Measurements from ENCODE around the gene MTCL1. TPM values are rescaled to one million over a fixed set of nuclear protein-coding genes. Genes with fewer than 3 reads are reported as not detected.

The MTCL1 gene
- polyA plus RNA-seq, 3 donors, result not detected

- Histone ChIP-seq H3K4me3 (replicated peaks in 1 of 3; ENCODE audit: low read depth in 2 of 3, low read length in 3 of 3) (no peak overlapping the region), H3K4me2 (replicated peaks; ENCODE audit: extremely low read depth, low read length, poor library complexity, severe bottlenecking) (no peak overlapping the region), H3K9ac (ENCODE audit: insufficient read depth, low read length, poor library complexity, severe bottlenecking) (no peak overlapping the region), H4K20me1 (ENCODE audit: insufficient read depth, low read length) (no peaks in the 10 kb centered on the region), H3K79me2 (ENCODE audit: insufficient read depth, low read length) (no peaks in the 10 kb centered on the region), H3K4me1 (ENCODE audit: control insufficient read depth in 1 of 2, insufficient read depth in 2 of 2, low read length in 2 of 2) (peaks cover 11 to 20% of the 10 kb centered on the region in 2 donors), H3K27me3 (ENCODE audit: control insufficient read depth in 2 of 2, insufficient read depth in 2 of 2, low read length in 2 of 2) (peaks cover 29 to 30% of the 10 kb centered on the region in 2 donors), H2AFZ (ENCODE audit: insufficient read depth, low read depth, low read length, poor library complexity, severe bottlenecking) (no peak overlapping the region), H3K9me3 (replicated peaks in 1 of 2; ENCODE audit: control insufficient read depth in 1 of 2, insufficient read depth in 1 of 2, low read length in 2 of 2) (peaks cover 0 to 11% of the 10 kb centered on the region in 2 donors), H3K27ac (ENCODE audit: low read depth in 1 of 2, low read length in 2 of 2) (no peak overlapping the region), H3K36me3 (replicated peaks in 1 of 2; ENCODE audit: control insufficient read depth in 1 of 2, insufficient read depth in 2 of 2, low read length in 2 of 2) (no peaks in the 10 kb centered on the region)
- no peak for DNase-seq
- Mint-ChIP-seq H3K4me3 (peak overlapping the region in 1 of 2 donors; percentile 32), H3K36me3 (peaks cover 3 to 5% of the 10 kb centered on the region in 2 donors), H3K27me3 (ENCODE audit: low read depth in 3 of 3) (peaks cover 28 to 64% (median 46%) of the 10 kb centered on the region in 3 donors), H3K9me3 (peaks cover 0 to 21% (median 12%) of the 10 kb centered on the region in 7 donors), H3K27ac (no peak overlapping the region), H3K4me1 (peaks cover 8% of the 10 kb centered on the region)
- 100% methylated on average over 3 of the region's 14 CpGs for WGBS (ENCODE audit: insufficient coverage)
- intact Hi-C loops (cut with micrococcal nuclease), result no loop called here
- no peak for TF ChIP-seq CTCF (IDR thresholded peaks at IDR 0.05)
These were observed 4.1 kb downstream of the MTCL1 start for GRCh38 chr18:8709248-8710059.

DNA sequence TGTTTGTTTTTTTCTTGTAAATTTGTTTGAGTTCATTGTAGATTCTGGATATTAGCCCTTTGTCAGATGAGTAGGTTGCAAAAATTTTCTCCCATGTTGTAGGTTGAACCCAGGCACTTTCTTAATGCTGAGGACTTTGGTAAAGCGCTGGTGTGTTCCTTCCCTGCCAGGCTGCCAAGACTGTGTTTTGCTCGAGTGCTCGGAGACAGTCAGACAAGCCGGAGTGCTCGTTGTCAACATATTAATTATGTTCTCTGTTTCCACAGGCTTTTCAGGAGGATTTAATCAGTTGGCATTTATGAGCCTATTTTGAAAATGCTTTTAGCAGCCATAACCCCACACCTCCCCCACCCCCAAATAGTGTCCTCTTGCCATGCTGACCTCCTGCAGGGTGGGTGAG, 6.4 kb downstream of the MTCL1 start:
- no peak overlapping the region for H3K27ac Mint-ChIP-seq
- no peak for TF ChIP-seq CTCF (IDR thresholded peaks at IDR 0.05)
- H3K36me3 Mint-ChIP-seq, result peaks cover 2 to 3% of the 10 kb centered on the region in 2 donors
- no peaks in the 10 kb centered on the region for H4K20me1 ChIP-seq (ENCODE audit: insufficient read depth, low read length)
- no peak overlapping the region for H3K9ac ChIP-seq (ENCODE audit: insufficient read depth, low read length, poor library complexity, severe bottlenecking)
- H3K4me1 Mint-ChIP-seq, result peaks cover 4% of the 10 kb centered on the region
- no peak for DNase-seq
- peaks cover 6 to 8% of the 10 kb centered on the region in 2 donors for H3K4me1 ChIP-seq (ENCODE audit: control insufficient read depth in 1 of 2, insufficient read depth in 2 of 2, low read length in 2 of 2)
- intact Hi-C loops (cut with micrococcal nuclease), result no loop called here
- H3K9me3 Mint-ChIP-seq, result peaks cover 0 to 22% (median 11%) of the 10 kb centered on the region in 7 donors
- no peak overlapping the region for H3K4me3 ChIP-seq (replicated peaks in 1 of 3; ENCODE audit: low read depth in 2 of 3, low read length in 3 of 3)
- H3K27me3 ChIP-seq (ENCODE audit: control insufficient read depth in 2 of 2, insufficient read depth in 2 of 2, low read length in 2 of 2), result peaks cover 25% of the 10 kb centered on the region in 2 donors
- no peaks in the 10 kb centered on the region for H3K36me3 ChIP-seq (replicated peaks in 1 of 2; ENCODE audit: control insufficient read depth in 1 of 2, insufficient read depth in 2 of 2, low read length in 2 of 2)
- WGBS (ENCODE audit: insufficient coverage), result 100% methylated on average over 2 of the region's 5 CpGs
- peaks cover 0 to 11% of the 10 kb centered on the region in 2 donors for H3K9me3 ChIP-seq (replicated peaks in 1 of 2; ENCODE audit: control insufficient read depth in 1 of 2, insufficient read depth in 1 of 2, low read length in 2 of 2)
- no peak overlapping the region for H3K27ac ChIP-seq (ENCODE audit: low read depth in 1 of 2, low read length in 2 of 2)
- no peaks in the 10 kb centered on the region for H3K79me2 ChIP-seq (ENCODE audit: insufficient read depth, low read length)
- no peak overlapping the region for H3K4me2 ChIP-seq (replicated peaks; ENCODE audit: extremely low read depth, low read length, poor library complexity, severe bottlenecking)
- H3K27me3 Mint-ChIP-seq (ENCODE audit: low read depth in 3 of 3), result peaks cover 26 to 63% (median 47%) of the 10 kb centered on the region in 3 donors
- no peak overlapping the region for H2AFZ ChIP-seq (ENCODE audit: insufficient read depth, low read depth, low read length, poor library complexity, severe bottlenecking)
- peak overlapping the region in 1 of 2 donors; percentile 30 for H3K4me3 Mint-ChIP-seq
